ENCODE results near the gene FNBP1. TPM values are rescaled to one million over a fixed set of nuclear protein-coding genes. Genes with fewer than 3 reads are reported as not detected.

FNBP1 gene
- total and polyA plus RNA-seq, 10 of the 15 experiments (the other 5 are each of a cell fraction or from before 2014, with no cell fraction given) = 64.5 to 353 (median 179) TPM

- POLR2A ChIA-PET = interaction anchor here (0.7 kb wide), 1 partner anchor 93 kb away, joined by 3 read pairs; no protein-coding TSS in a partner anchor
- RAD21 ChIA-PET (ENCODE audit: unreplicated experiment) = no interaction called here
- CTCF ChIA-PET = interaction anchor here (0.7 kb wide), 1 partner anchor 381 kb away, joined by 3 read pairs; no protein-coding TSS in a partner anchor
- FAIRE-seq (no peak), ATAC-seq (no peak), DNase-seq (ENCODE audit: low read depth, low spot score) (no peak)
- no peaks in the 10 kb centered on the region for H4K20me1 ChIP-seq (ENCODE audit: control insufficient read depth, insufficient read depth)
- peaks cover 0 to 2% of the 10 kb centered on the region in 2 experiments; a peak in 3 of 4 replicates for H3K36me3 ChIP-seq (ENCODE audit: control insufficient read depth in 2 of 2, insufficient read depth in 2 of 2, low read length in 1 of 2)
- WGBS (ENCODE audit: insufficient coverage, insufficient replicate concordance, low lambda C conversion rate, missing lambda C conversion rate) = 40% methylated on average over 11 of the region's 11 CpGs
- peak overlapping the region; percentile 48; the same call in 1 of the 2 replicates for H3K27ac ChIP-seq (ENCODE audit: control insufficient read depth, insufficient read depth)
- SMC1A ChIA-PET (ENCODE audit: uncharacterized antibody, unreplicated experiment) = no interaction called here
- H3K9ac ChIP-seq (ENCODE audit: control insufficient read depth, insufficient read depth, low read length) = no peak overlapping the region
- TF ChIP-seq NR2C2 (IDR thresholded peaks at IDR 0.05; ENCODE audit: borderline replicate concordance, control insufficient read depth, insufficient read length, low read depth) = no peak
- TF ChIP-seq BMI1 (IDR thresholded peaks at IDR 0.05; ENCODE audit: borderline replicate concordance) = no peak
- TF ChIP-seq EED (IDR thresholded peaks at IDR 0.05; ENCODE audit: low read depth) = no peak
- no peak for TF ChIP-seq RELA (IDR thresholded peaks at IDR 0.05; ENCODE audit: borderline replicate concordance, partially characterized antibody)
- no peak for TF ChIP-seq ZNF274 (IDR thresholded peaks at IDR 0.05; ENCODE audit: insufficient read depth, insufficient read length)
- TF ChIP-seq E2F4 (IDR thresholded peaks at IDR 0.05; ENCODE audit: low read depth, low read length) = no peak
- TF ChIP-seq, protein P1, sequence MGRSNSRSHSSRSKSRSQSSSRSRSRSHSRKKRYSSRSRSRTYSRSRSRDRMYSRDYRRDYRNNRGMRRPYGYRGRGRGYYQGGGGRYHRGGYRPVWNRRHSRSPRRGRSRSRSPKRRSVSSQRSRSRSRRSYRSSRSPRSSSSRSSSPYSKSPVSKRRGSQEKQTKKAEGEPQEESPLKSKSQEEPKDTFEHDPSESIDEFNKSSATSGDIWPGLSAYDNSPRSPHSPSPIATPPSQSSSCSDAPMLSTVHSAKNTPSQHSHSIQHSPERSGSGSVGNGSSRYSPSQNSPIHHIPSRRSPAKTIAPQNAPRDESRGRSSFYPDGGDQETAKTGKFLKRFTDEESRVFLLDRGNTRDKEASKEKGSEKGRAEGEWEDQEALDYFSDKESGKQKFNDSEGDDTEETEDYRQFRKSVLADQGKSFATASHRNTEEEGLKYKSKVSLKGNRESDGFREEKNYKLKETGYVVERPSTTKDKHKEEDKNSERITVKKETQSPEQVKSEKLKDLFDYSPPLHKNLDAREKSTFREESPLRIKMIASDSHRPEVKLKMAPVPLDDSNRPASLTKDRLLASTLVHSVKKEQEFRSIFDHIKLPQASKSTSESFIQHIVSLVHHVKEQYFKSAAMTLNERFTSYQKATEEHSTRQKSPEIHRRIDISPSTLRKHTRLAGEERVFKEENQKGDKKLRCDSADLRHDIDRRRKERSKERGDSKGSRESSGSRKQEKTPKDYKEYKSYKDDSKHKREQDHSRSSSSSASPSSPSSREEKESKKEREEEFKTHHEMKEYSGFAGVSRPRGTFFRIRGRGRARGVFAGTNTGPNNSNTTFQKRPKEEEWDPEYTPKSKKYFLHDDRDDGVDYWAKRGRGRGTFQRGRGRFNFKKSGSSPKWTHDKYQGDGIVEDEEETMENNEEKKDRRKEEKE (IDR thresholded peaks at IDR 0.05) = no peak
- TF ChIP-seq ZNF24 (IDR thresholded peaks at IDR 0.05) = no peak
- TF ChIP-seq CBX5 (IDR thresholded peaks at IDR 0.05; ENCODE audit: low read depth) = no peak
- TF ChIP-seq TCF3 (IDR thresholded peaks at IDR 0.05; ENCODE audit: borderline replicate concordance, insufficient read depth, low read depth, low read length) = no peak
- TF ChIP-seq, protein P2, sequence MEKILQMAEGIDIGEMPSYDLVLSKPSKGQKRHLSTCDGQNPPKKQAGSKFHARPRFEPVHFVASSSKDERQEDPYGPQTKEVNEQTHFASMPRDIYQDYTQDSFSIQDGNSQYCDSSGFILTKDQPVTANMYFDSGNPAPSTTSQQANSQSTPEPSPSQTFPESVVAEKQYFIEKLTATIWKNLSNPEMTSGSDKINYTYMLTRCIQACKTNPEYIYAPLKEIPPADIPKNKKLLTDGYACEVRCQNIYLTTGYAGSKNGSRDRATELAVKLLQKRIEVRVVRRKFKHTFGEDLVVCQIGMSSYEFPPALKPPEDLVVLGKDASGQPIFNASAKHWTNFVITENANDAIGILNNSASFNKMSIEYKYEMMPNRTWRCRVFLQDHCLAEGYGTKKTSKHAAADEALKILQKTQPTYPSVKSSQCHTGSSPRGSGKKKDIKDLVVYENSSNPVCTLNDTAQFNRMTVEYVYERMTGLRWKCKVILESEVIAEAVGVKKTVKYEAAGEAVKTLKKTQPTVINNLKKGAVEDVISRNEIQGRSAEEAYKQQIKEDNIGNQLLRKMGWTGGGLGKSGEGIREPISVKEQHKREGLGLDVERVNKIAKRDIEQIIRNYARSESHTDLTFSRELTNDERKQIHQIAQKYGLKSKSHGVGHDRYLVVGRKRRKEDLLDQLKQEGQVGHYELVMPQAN (conservative IDR thresholded peaks at IDR 0.05) = no peak
- no peak for TF ChIP-seq WRNIP1 (IDR thresholded peaks at IDR 0.05; ENCODE audit: borderline replicate concordance, low read depth, low read length)
- TF ChIP-seq POLR2AphosphoS5 (IDR thresholded peaks at IDR 0.05; ENCODE audit: low read length) = no peak
- no peak for TF ChIP-seq RUNX3 (IDR thresholded peaks at IDR 0.05; ENCODE audit: low read length)
- no peak for TF ChIP-seq EZH2 (IDR thresholded peaks at IDR 0.05; ENCODE audit: borderline replicate concordance, control insufficient read depth, low read depth, low read length)
- no peak for TF ChIP-seq RFX5 (IDR thresholded peaks at IDR 0.05; ENCODE audit: low read depth, low read length)
- intact Hi-C loops (cut with micrococcal nuclease; ENCODE audit: unreplicated experiment) = no loop called here
- H3K4me1 ChIP-seq (ENCODE audit: control insufficient read depth, insufficient read depth, low read length) = peaks cover 5% of the 10 kb centered on the region
- no peaks in the 10 kb centered on the region for H3K9me3 ChIP-seq (replicated peaks; ENCODE audit: control insufficient read depth, insufficient read depth, low read length)
- no peaks in the 10 kb centered on the region for H3K27me3 ChIP-seq (replicated peaks in 1 of 2; ENCODE audit: control insufficient read depth in 2 of 2, insufficient read depth in 2 of 2, low read length in 1 of 2)
- no TSS peak for BruUV-seq (replicated peaks)
- H3K4me2 ChIP-seq (ENCODE audit: control insufficient read depth, insufficient read depth) = no peak overlapping the region
- no peak overlapping the region for H2AFZ ChIP-seq (ENCODE audit: control insufficient read depth, low read depth, low read length)
- H3K79me2 ChIP-seq (ENCODE audit: control insufficient read depth, insufficient read depth, low read length) = no peaks in the 10 kb centered on the region
- in situ Hi-C loops (cut with MboI) = no loop called here
- H3K4me3 ChIP-seq = no peak overlapping the region
Measured at GRCh38 chr9:129864991-129865647, 177.9 kb downstream of the FNBP1 start.
